GM12878 (cell line): Measurements from ENCODE around the gene AADAT. TPM values are rescaled to one million over a fixed set of nuclear protein-coding genes. Genes with fewer than 3 reads are reported as not detected.

ENCODE experiments used
- ATAC-seq: fragments of 200-7000 bp; cut with Tn5 transposase; 3 replicates; pipeline ENCODE4 v1.9.1; 2020; ENCODE audit warnings: mild to moderate bottlenecking, moderate library complexity
- BruUV-seq: library from RNA; stranded (reverse); fragments of 400-500 nt; replicated peaks from 2 replicates; lab custom pipeline; 2021; lab: Mats Ljungman, UMichigan
- CTCF ChIA-PET: fragments of 300-600 bp; sonication (Branson Sonifier 250); formaldehyde crosslinking; extraction: SDS; loops from one replicate; lab custom pipeline; 2021; ENCODE audit warnings: inconsistent platforms; lab: Yijun Ruan, JAX
- POLR2A ChIA-PET: fragments of 350-600 bp; formaldehyde crosslinking; extraction: SDS; loops from one replicate; lab custom pipeline; 2021; ENCODE audit warnings: inconsistent platforms; lab: Charles Lee
- RAD21 ChIA-PET: fragments of 300-600 bp; sonication (Branson Sonifier 250); formaldehyde crosslinking; loops from one replicate; lab custom pipeline; 2023; ENCODE audit warnings: antibody characterized with exemption; ENCODE audit not compliant: unreplicated experiment; lab: Charles Lee
- SMC1A ChIA-PET: fragments of 300-600 bp; sonication (Branson Sonifier 250); formaldehyde crosslinking; loops from one replicate; lab custom pipeline; 2023; ENCODE audit not compliant: unreplicated experiment, uncharacterized antibody; lab: Charles Lee
- DNase-seq: peaks from one replicate; pipeline ENCODE4 v3.0.0-alpha.2; 2011; ENCODE audit warnings: low read depth, low spot score
- FAIRE-seq: peaks from 3 replicates; lab custom pipeline; 2011; peaks lifted over from hg19 to GRCh38; lab: Jason Lieb, UNC
- H2AFZ ChIP-seq: 2 replicates; pipeline ENCODE4 v1.6.0; 2011; ENCODE audit warnings: low read depth, low read length, control low read depth; ENCODE audit not compliant: control insufficient read depth
- H3K27ac ChIP-seq: 2 replicates; pipeline ENCODE4 v1.5.1; 2011; ENCODE audit warnings: control low read depth; ENCODE audit not compliant: control insufficient read depth, insufficient read depth
- H3K27me3 ChIP-seq, 2 experiments: replicated peaks in 1 of 2; 2 replicates each; pipeline versions ENCODE4 v1.6.0 to v1.6.1; 2011; ENCODE audit warnings: low read length in 1 of 2; ENCODE audit not compliant: control insufficient read depth in 2 of 2, insufficient read depth in 2 of 2
- H3K36me3 ChIP-seq, 2 experiments: 2 replicates each; pipeline ENCODE4 v1.5.1; 2011; ENCODE audit warnings: low read length in 1 of 2; ENCODE audit not compliant: control insufficient read depth in 2 of 2, insufficient read depth in 2 of 2
- H3K4me1 ChIP-seq: 2 replicates; pipeline ENCODE4 v1.6.1; 2011; ENCODE audit warnings: mild to moderate bottlenecking, low read length, moderate library complexity, mixed read lengths; ENCODE audit not compliant: control insufficient read depth, insufficient read depth
- H3K4me2 ChIP-seq: 2 replicates; pipeline ENCODE4 v1.6.0; 2011; ENCODE audit warnings: control low read depth; ENCODE audit not compliant: control insufficient read depth, insufficient read depth
- H3K4me3 ChIP-seq: fragments of 200-600 bp; sonication (generic); 2 replicates; pipeline ENCODE4 v1.5.1; 2016
- H3K79me2 ChIP-seq: 2 replicates; pipeline ENCODE4 v1.6.0; 2011; ENCODE audit warnings: low read length; ENCODE audit not compliant: control insufficient read depth, insufficient read depth
- H3K9ac ChIP-seq: 2 replicates; pipeline ENCODE4 v1.8.0; 2011; ENCODE audit warnings: low read length, control low read depth, mixed read lengths; ENCODE audit not compliant: control insufficient read depth, insufficient read depth
- H3K9me3 ChIP-seq: replicated peaks from 3 replicates; pipeline ENCODE4 v1.5.1; 2011; ENCODE audit warnings: mild to moderate bottlenecking, low read length; ENCODE audit not compliant: control insufficient read depth, insufficient read depth
- H4K20me1 ChIP-seq: 2 replicates; pipeline ENCODE4 v1.6.0; 2011; ENCODE audit not compliant: control insufficient read depth, insufficient read depth
- BCLAF1 ChIP-seq: fragments of 450-650 bp; IDR thresholded peaks from 2 replicates; pipeline ENCODE4 v1.6.1; 2017; ENCODE audit warnings: antibody characterized with exemption, mild to moderate bottlenecking, moderate library complexity
- BRCA1 ChIP-seq: IDR thresholded peaks from 2 replicates; pipeline ENCODE4 v1.6.1; 2011; ENCODE audit warnings: low read depth, low read length, improper control_type of control experiment
- CBFB ChIP-seq: IDR thresholded peaks from 2 replicates; pipeline ENCODE4 v1.6.1; 2016; ENCODE audit warnings: antibody characterized with exemption, low read depth
- CREM ChIP-seq: IDR thresholded peaks from 2 replicates; pipeline ENCODE4 v1.6.1; 2014; ENCODE audit warnings: antibody characterized with exemption, low read depth
- E2F4 ChIP-seq: IDR thresholded peaks from 2 replicates; pipeline ENCODE4 v1.6.1; 2012; ENCODE audit warnings: low read depth, low read length, improper control_type of control experiment
- ELK1 ChIP-seq: IDR thresholded peaks from 2 replicates; pipeline ENCODE4 v1.6.1; 2012; ENCODE audit warnings: low read depth, low read length, improper control_type of control experiment
- NR2C1 ChIP-seq: fragments of 450-650 bp; IDR thresholded peaks from 2 replicates; pipeline ENCODE4 v1.6.1; 2017; ENCODE audit warnings: antibody characterized with exemption, mild to moderate bottlenecking, moderate library complexity
- PBX3 ChIP-seq: IDR thresholded peaks from 2 replicates; pipeline ENCODE4 v1.6.1; 2011; ENCODE audit warnings: mild to moderate bottlenecking, low read depth, low read length, moderate library complexity; ENCODE audit not compliant: insufficient replicate concordance
- RAD21 ChIP-seq: IDR thresholded peaks from 2 replicates; pipeline ENCODE4 v1.6.1; 2011; ENCODE audit warnings: mild to moderate bottlenecking, low read depth, low read length, moderate library complexity; ENCODE audit not compliant: insufficient read depth
- SRF ChIP-seq, 2 experiments: IDR thresholded peaks; 2 replicates each; pipeline ENCODE4 v1.6.1; 2011; ENCODE audit warnings: low read depth in 2 of 2, low read length in 2 of 2, mild to moderate bottlenecking in 1 of 2, moderate library complexity in 1 of 2
- ZNF384 ChIP-seq: IDR thresholded peaks from 2 replicates; pipeline ENCODE4 v1.6.1; 2012; ENCODE audit warnings: low read depth, mild to moderate bottlenecking, low read length, improper control_type of control experiment, borderline replicate concordance
- WGBS: methylation state at CpG from one replicate; pipeline ENCODE4 v1.1.6; 2016; ENCODE audit warnings: low lambda C conversion rate; ENCODE audit not compliant: insufficient replicate concordance, insufficient coverage; ENCODE audit errors: missing lambda C conversion rate; 5-methylcytosine and 5-hydroxymethylcytosine counted together
- in situ Hi-C: fragments of 300-500 bp; cut with MboI; formaldehyde crosslinking; loops from 9 replicates; pipeline ENCODE4 v1.14.3; 2018; ENCODE audit warnings: mixed read lengths
- intact Hi-C: fragments of 100-400 bp; cut with micrococcal nuclease; formaldehyde crosslinking; loops from one replicate; pipeline ENCODE4 v1.14.2; 2022; ENCODE audit not compliant: unreplicated experiment
- polyA plus RNA-seq, 11 experiments: library from polyadenylated mRNA; depleted of rRNA in 4 of 11; unstranded in 6 of 11; stranded (reverse) in 5 of 11; fragments of >200 nt; fragmentation: Nextera tagmentation in 4 of 11; fragmentation: Illumina TruSeq in 1 of 11; extraction: Ambion mirVana in 4 of 11; extraction: Trizol in 1 of 11; gene quantifications; 1 replicate in 1 of 11; 2 replicates in 10 of 11; pipeline versions ENCODE4 v1.2.1 to v1.2.3, GENCODE V29; 2011 to 2016; ENCODE audit warnings: inconsistent platforms in 2 of 11, missing spikeins in 2 of 11, low read depth in 1 of 11
- total RNA-seq, 4 experiments: library from RNA; depleted of rRNA in 3 of 4; stranded (reverse); fragments of >200 nt in 3 of 4; fragmentation: Illumina TruSeq in 1 of 4; extraction: Trizol in 1 of 4; gene quantifications; 2 replicates each; pipeline versions ENCODE4 v1.2.1 to v1.2.3, GENCODE V29; 2013 to 2021
- TF ChIP-seq, protein P1 (sequence below): IDR thresholded peaks from 2 replicates; pipeline ENCODE4 v1.6.1; 2011; ENCODE audit warnings: low read depth, mild to moderate bottlenecking, low read length, moderate library complexity, borderline replicate concordance; ENCODE audit errors: extremely low read depth

Gene AADAT
- total and polyA plus RNA-seq, 10 of the 15 experiments (the other 5 are each of a cell fraction or from before 2014, with no cell fraction given): not detected

- TF ChIP-seq ELK1 (peak; percentile 62; the same call in 1 of the 2 replicates), RAD21 (0 out of 2 replicates have a peak, but pooled peaks have one; percentile 15)
- TF ChIP-seq, protein P1, sequence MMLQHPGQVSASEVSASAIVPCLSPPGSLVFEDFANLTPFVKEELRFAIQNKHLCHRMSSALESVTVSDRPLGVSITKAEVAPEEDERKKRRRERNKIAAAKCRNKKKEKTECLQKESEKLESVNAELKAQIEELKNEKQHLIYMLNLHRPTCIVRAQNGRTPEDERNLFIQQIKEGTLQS: no peak
Measured at GRCh38 chr4:170089668-170090351, at the start of gene AADAT (continued).

GRCh38 chr4:170138580-170139194 is 48.9 kb upstream of the AADAT start:
- BruUV-seq: no TSS peak
- H3K9me3 ChIP-seq: no peaks in the 10 kb centered on the region; the same call in 2 of the 3 replicates
- H3K27me3 ChIP-seq: no peaks in the 10 kb centered on the region; a peak in 1 of 4 replicates
- H2AFZ ChIP-seq: no peak overlapping the region
- intact Hi-C loops: loop anchor here (1.0 to 5.0 kb wide), 4 partner anchors 121 to 714 kb away; no protein-coding TSS in a partner anchor
- H4K20me1 ChIP-seq: no peaks in the 10 kb centered on the region
- no peaks in the 10 kb centered on the region for H3K79me2 ChIP-seq
- H3K4me1 ChIP-seq: no peaks in the 10 kb centered on the region
- RAD21 ChIA-PET: no interaction called here
- SMC1A ChIA-PET: no interaction called here
- in situ Hi-C loops: loop anchor here (5.0 to 25.0 kb wide), 3 partner anchors 119 to 724 kb away; no protein-coding TSS in a partner anchor
- H3K4me2 ChIP-seq: no peak overlapping the region
- DNase-seq (peak; percentile 27), ATAC-seq (peak; percentile 98), FAIRE-seq (peak; percentile 97)
- no peak overlapping the region for H3K9ac ChIP-seq
- no peak overlapping the region for H3K27ac ChIP-seq
- H3K4me3 ChIP-seq: no peak overlapping the region
- POLR2A ChIA-PET: no interaction called here
- WGBS: 1% methylated on average over 15 of the region's 15 CpGs
- H3K36me3 ChIP-seq: no peaks in the 10 kb centered on the region
- CTCF ChIA-PET: interaction anchor here (1.0 to 3.0 kb wide), 5 partner anchors 28 to 358 kb away, joined by 3 to 36 read pairs (median 4); no protein-coding TSS in a partner anchor
- TF ChIP-seq CREM (0 out of 2 replicates have a peak, but pooled peaks have one; percentile 6), NR2C1 (no peak), E2F4 (no peak), BRCA1 (no peak), PBX3 (no peak), ZNF384 (no peak), SRF (IDR thresholded peaks at IDR 0.05; ENCODE audit: low read depth in 2 of 2, low read length in 2 of 2) (no peak), CBFB (no peak), BCLAF1 (no peak)
- TF ChIP-seq, protein P1: no peak
